ENCODE results near the gene CHST13.
A peak's percentile ranks its signal among the peaks of the same experiment; 100 is the strongest.

- TF ChIP-seq, protein P1, sequence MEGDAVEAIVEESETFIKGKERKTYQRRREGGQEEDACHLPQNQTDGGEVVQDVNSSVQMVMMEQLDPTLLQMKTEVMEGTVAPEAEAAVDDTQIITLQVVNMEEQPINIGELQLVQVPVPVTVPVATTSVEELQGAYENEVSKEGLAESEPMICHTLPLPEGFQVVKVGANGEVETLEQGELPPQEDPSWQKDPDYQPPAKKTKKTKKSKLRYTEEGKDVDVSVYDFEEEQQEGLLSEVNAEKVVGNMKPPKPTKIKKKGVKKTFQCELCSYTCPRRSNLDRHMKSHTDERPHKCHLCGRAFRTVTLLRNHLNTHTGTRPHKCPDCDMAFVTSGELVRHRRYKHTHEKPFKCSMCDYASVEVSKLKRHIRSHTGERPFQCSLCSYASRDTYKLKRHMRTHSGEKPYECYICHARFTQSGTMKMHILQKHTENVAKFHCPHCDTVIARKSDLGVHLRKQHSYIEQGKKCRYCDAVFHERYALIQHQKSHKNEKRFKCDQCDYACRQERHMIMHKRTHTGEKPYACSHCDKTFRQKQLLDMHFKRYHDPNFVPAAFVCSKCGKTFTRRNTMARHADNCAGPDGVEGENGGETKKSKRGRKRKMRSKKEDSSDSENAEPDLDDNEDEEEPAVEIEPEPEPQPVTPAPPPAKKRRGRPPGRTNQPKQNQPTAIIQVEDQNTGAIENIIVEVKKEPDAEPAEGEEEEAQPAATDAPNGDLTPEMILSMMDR (IDR thresholded peaks at IDR 0.05) = peak in 4 of 6 experiments; percentile 36 to 54 (median 47)
- peak; percentile 39 to 92 for TF ChIP-seq POLR2A (IDR thresholded peaks at IDR 0.05)
Measured at GRCh38 chr3:126475413-126476114, 48.4 kb upstream of the CHST13 start, which contains the start of gene ZXDC.

Data from Peyer's patch (tissue), 4 donors.